Measurements from ENCODE around the gene FBXL20.
"Not testable (repeated sequence)": the region's sequence is repeated elsewhere in the genome, so short reads cannot be mapped to it uniquely, and the experiment has no call there.

Gene FBXL20

GRCh38 chr17:39447561-39447960 lies 46.1 kb upstream of the FBXL20 start:
- no peak overlapping the region for H3K4me2 ChIP-seq (ENCODE audit: low read length)
- no peak overlapping the region for H2BK12ac ChIP-seq (ENCODE audit: low read length)
- peaks cover 27 to 31% of the 10 kb centered on the region in 2 experiments for H3K36me3 ChIP-seq (ENCODE audit: control insufficient read depth in 1 of 2, insufficient read depth in 2 of 2, low read length in 2 of 2)
- H4K91ac ChIP-seq (ENCODE audit: low read depth, low read length): no peak overlapping the region
- H3K4me1 ChIP-seq (ENCODE audit: control insufficient read depth in 1 of 2, insufficient read depth in 2 of 2, low read length in 2 of 2): peaks cover 2 to 3% of the 10 kb centered on the region in 2 experiments
- DNase-seq: no peak
- no peak overlapping the region for H3K4ac ChIP-seq (ENCODE audit: low read depth, low read length)
- H3K27me3 ChIP-seq (ENCODE audit: insufficient read depth, low read length): no peaks in the 10 kb centered on the region
- H3K79me2 ChIP-seq (ENCODE audit: control insufficient read depth, insufficient read depth, low read length, poor library complexity): peaks cover 9% of the 10 kb centered on the region
- no peak overlapping the region for H2BK5ac ChIP-seq (ENCODE audit: low read depth, low read length, poor library complexity)
- H2AFZ ChIP-seq (ENCODE audit: insufficient read depth, low read length, poor library complexity): no peak overlapping the region
- no peak overlapping the region for H3K27ac ChIP-seq (ENCODE audit: low read depth, low read length)
- no peak overlapping the region for H3K9ac ChIP-seq (ENCODE audit: low read length)
- H3K4me3 ChIP-seq (ENCODE audit: low read depth, low read length): no peak overlapping the region
- H4K12ac ChIP-seq (ENCODE audit: low read depth, low read length): no peak overlapping the region
- H2BK120ac ChIP-seq (ENCODE audit: insufficient read depth, low read length, poor library complexity): no peak overlapping the region
- peaks cover 4% of the 10 kb centered on the region for H3K79me1 ChIP-seq (ENCODE audit: low read length)
- H3K9me3 ChIP-seq (ENCODE audit: insufficient read depth, low read depth, low read length): no peaks in the 10 kb centered on the region
- no peak overlapping the region for H3K18ac ChIP-seq (ENCODE audit: low read length)
- no peak overlapping the region for H4K8ac ChIP-seq (ENCODE audit: low read depth, low read length)
- no peak overlapping the region for H3K23ac ChIP-seq (ENCODE audit: low read length)
- 20% methylated on average over 1 of the region's 5 CpGs for WGBS (ENCODE audit: extremely low coverage, insufficient coverage, insufficient read length)
- H3K14ac ChIP-seq (ENCODE audit: low read length): no peak overlapping the region
- no peak overlapping the region for H2AK5ac ChIP-seq (ENCODE audit: low read length)

- Histone ChIP-seq H2AFZ (ENCODE audit: insufficient read depth, low read length, poor library complexity) (no peak overlapping the region), H3K79me2 (ENCODE audit: control insufficient read depth, insufficient read depth, low read length, poor library complexity) (no peaks in the 10 kb centered on the region), H4K8ac (ENCODE audit: low read depth, low read length) (no peak overlapping the region), H3K27me3 (ENCODE audit: insufficient read depth, low read length) (no peaks in the 10 kb centered on the region), H3K4me2 (ENCODE audit: low read length) (no peak overlapping the region), H2BK12ac (ENCODE audit: low read length) (no peak overlapping the region), H3K27ac (ENCODE audit: low read depth, low read length) (no peak overlapping the region), H2BK120ac (ENCODE audit: insufficient read depth, low read length, poor library complexity) (no peak overlapping the region), H3K14ac (ENCODE audit: low read length) (no peak overlapping the region), H4K12ac (ENCODE audit: low read depth, low read length) (no peak overlapping the region), H3K4me1 (ENCODE audit: control insufficient read depth in 1 of 2, insufficient read depth in 2 of 2, low read length in 2 of 2) (no peaks in the 10 kb centered on the region), H3K4ac (ENCODE audit: low read depth, low read length) (no peak overlapping the region), H3K23ac (ENCODE audit: low read length) (no peak overlapping the region), H3K4me3 (ENCODE audit: low read depth, low read length) (no peak overlapping the region), H3K9ac (ENCODE audit: low read length) (no peak overlapping the region), H3K18ac (ENCODE audit: low read length) (no peak overlapping the region), H3K36me3 (ENCODE audit: control insufficient read depth in 1 of 2, insufficient read depth in 2 of 2, low read length in 2 of 2) (peaks cover 39 to 49% of the 10 kb centered on the region in 2 experiments), H4K91ac (ENCODE audit: low read depth, low read length) (no peak overlapping the region), H2BK5ac (ENCODE audit: low read depth, low read length, poor library complexity) (no peak overlapping the region), H3K9me3 (ENCODE audit: insufficient read depth, low read depth, low read length) (no peaks in the 10 kb centered on the region), H2AK5ac (ENCODE audit: low read length) (no peak overlapping the region), H3K79me1 (ENCODE audit: low read length) (no peaks in the 10 kb centered on the region)
- DNase-seq: no peak
Observed at GRCh38 chr17:39443326-39443725, 41.9 kb upstream of the FBXL20 start.

- not testable (repeated sequence) for H4K8ac ChIP-seq (ENCODE audit: low read depth, low read length); H2BK12ac ChIP-seq (ENCODE audit: low read length); H3K18ac ChIP-seq (ENCODE audit: low read length); H3K9me3 ChIP-seq (ENCODE audit: insufficient read depth, low read depth, low read length); H3K27ac ChIP-seq (ENCODE audit: low read depth, low read length); H3K9ac ChIP-seq (ENCODE audit: low read length); H2BK120ac ChIP-seq (ENCODE audit: insufficient read depth, low read length, poor library complexity); H3K79me1 ChIP-seq (ENCODE audit: low read length); H4K12ac ChIP-seq (ENCODE audit: low read depth, low read length); H3K14ac ChIP-seq (ENCODE audit: low read length); H3K23ac ChIP-seq (ENCODE audit: low read length); H2AK5ac ChIP-seq (ENCODE audit: low read length); H3K4me3 ChIP-seq (ENCODE audit: low read depth, low read length); H3K79me2 ChIP-seq (ENCODE audit: control insufficient read depth, insufficient read depth, low read length, poor library complexity); H3K4me2 ChIP-seq (ENCODE audit: low read length); DNase-seq; H2AFZ ChIP-seq (ENCODE audit: insufficient read depth, low read length, poor library complexity); H2BK5ac ChIP-seq (ENCODE audit: low read depth, low read length, poor library complexity); H3K4ac ChIP-seq (ENCODE audit: low read depth, low read length); H3K27me3 ChIP-seq (ENCODE audit: insufficient read depth, low read length); H4K91ac ChIP-seq (ENCODE audit: low read depth, low read length); H3K4me1 ChIP-seq (ENCODE audit: control insufficient read depth in 1 of 2, insufficient read depth in 2 of 2, low read length in 2 of 2)
- WGBS (ENCODE audit: extremely low coverage, insufficient coverage, insufficient read length): no CpG with 5 or more reads among the region's 2 CpGs
- peaks cover 37 to 42% of the 10 kb centered on the region in 2 experiments for H3K36me3 ChIP-seq (ENCODE audit: control insufficient read depth in 1 of 2, insufficient read depth in 2 of 2, low read length in 2 of 2)
Observed at GRCh38 chr17:39439868-39440267, 38.4 kb upstream of the FBXL20 start.

GRCh38 chr17:39429600-39429999 lies 28.2 kb upstream of the FBXL20 start:
- H3K36me3 ChIP-seq (ENCODE audit: control insufficient read depth in 1 of 2, insufficient read depth in 2 of 2, low read length in 2 of 2): peaks cover 59 to 72% of the 10 kb centered on the region in 2 experiments
- WGBS (ENCODE audit: extremely low coverage, insufficient coverage, insufficient read length): no CpG with 5 or more reads among the region's 4 CpGs
- no peaks in the 10 kb centered on the region for H3K4me1 ChIP-seq (ENCODE audit: control insufficient read depth in 1 of 2, insufficient read depth in 2 of 2, low read length in 2 of 2)
- no peak overlapping the region for H3K18ac ChIP-seq (ENCODE audit: low read length)
- H4K12ac ChIP-seq (ENCODE audit: low read depth, low read length): no peak overlapping the region
- H2BK5ac ChIP-seq (ENCODE audit: low read depth, low read length, poor library complexity): no peak overlapping the region
- no peak overlapping the region for H3K27ac ChIP-seq (ENCODE audit: low read depth, low read length)
- no peak for DNase-seq
- H3K79me1 ChIP-seq (ENCODE audit: low read length): no peaks in the 10 kb centered on the region
- H2BK120ac ChIP-seq (ENCODE audit: insufficient read depth, low read length, poor library complexity): no peak overlapping the region
- no peak overlapping the region for H2AK5ac ChIP-seq (ENCODE audit: low read length)
- no peak overlapping the region for H4K91ac ChIP-seq (ENCODE audit: low read depth, low read length)
- H3K23ac ChIP-seq (ENCODE audit: low read length): no peak overlapping the region
- no peaks in the 10 kb centered on the region for H3K27me3 ChIP-seq (ENCODE audit: insufficient read depth, low read length)
- H3K9ac ChIP-seq (ENCODE audit: low read length): no peak overlapping the region
- no peak overlapping the region for H3K4me2 ChIP-seq (ENCODE audit: low read length)
- H2AFZ ChIP-seq (ENCODE audit: insufficient read depth, low read length, poor library complexity): no peak overlapping the region
- H3K14ac ChIP-seq (ENCODE audit: low read length): no peak overlapping the region
- H3K4me3 ChIP-seq (ENCODE audit: low read depth, low read length): no peak overlapping the region
- no peak overlapping the region for H4K8ac ChIP-seq (ENCODE audit: low read depth, low read length)
- H3K4ac ChIP-seq (ENCODE audit: low read depth, low read length): no peak overlapping the region
- H3K79me2 ChIP-seq (ENCODE audit: control insufficient read depth, insufficient read depth, low read length, poor library complexity): no peaks in the 10 kb centered on the region
- H3K9me3 ChIP-seq (ENCODE audit: insufficient read depth, low read depth, low read length): no peaks in the 10 kb centered on the region
- H2BK12ac ChIP-seq (ENCODE audit: low read length): no peak overlapping the region

Measured in trophoblast cell (in vitro differentiated cells and primary cell).